Smooth muscle cell (in vitro differentiated cells): Measurements from ENCODE around the gene SLC15A2. TPM values are rescaled to one million over a fixed set of nuclear protein-coding genes. Genes with fewer than 3 reads are reported as not detected.
A peak's percentile ranks its signal among the peaks of the same experiment; 100 is the strongest.
"Not testable (repeated sequence)": the region's sequence is repeated elsewhere in the genome, so short reads cannot be mapped to it uniquely, and the experiment has no call there.

Source experiments
- DNase-seq: peaks from one replicate; lab custom pipeline; 2025; ENCODE audit not compliant: unreplicated experiment; lab: John Stamatoyannopoulos, UW
- H2AFZ ChIP-seq: fragments of 200-600 bp; sonication (generic); 2 replicates; pipeline ENCODE4 v1.6.0; 2016; ENCODE audit warnings: antibody characterized with exemption, low read depth, mild to moderate bottlenecking
- H3F3A ChIP-seq: fragments of 200-600 bp; sonication (generic); 2 replicates; pipeline ENCODE4 v1.6.0; 2017; ENCODE audit warnings: antibody characterized with exemption, low read depth
- H3K27ac ChIP-seq: fragments of 200-600 bp; sonication (generic); 2 replicates; pipeline ENCODE4 v1.5.1; 2016; ENCODE audit warnings: low read depth, mild to moderate bottlenecking
- H3K27me3 ChIP-seq: fragments of 200-600 bp; sonication (generic); 2 replicates; pipeline ENCODE4 v1.6.1; 2016; ENCODE audit warnings: low read depth, mild to moderate bottlenecking
- H3K36me3 ChIP-seq: fragments of 200-600 bp; sonication (generic); 2 replicates; pipeline ENCODE4 v1.5.1; 2016; ENCODE audit warnings: low read depth
- H3K4me1 ChIP-seq: fragments of 200-600 bp; sonication (generic); 2 replicates; pipeline ENCODE4 v1.5.1; 2016; ENCODE audit warnings: low read depth
- H3K4me2 ChIP-seq: fragments of 200-600 bp; sonication (generic); 2 replicates; pipeline ENCODE4 v1.6.0; 2016; ENCODE audit warnings: mild to moderate bottlenecking
- H3K4me3 ChIP-seq: fragments of 200-600 bp; sonication (generic); 2 replicates; pipeline ENCODE4 v1.5.1; 2016; ENCODE audit warnings: mild to moderate bottlenecking
- H3K79me2 ChIP-seq: fragments of 200-600 bp; sonication (generic); 2 replicates; pipeline ENCODE4 v1.6.0; 2016; ENCODE audit warnings: low read depth, mild to moderate bottlenecking
- H3K9ac ChIP-seq: fragments of 200-600 bp; sonication (generic); 2 replicates; pipeline ENCODE4 v1.6.0; 2016; ENCODE audit warnings: low read depth
- H3K9me3 ChIP-seq: fragments of 200-600 bp; sonication (generic); replicated peaks from 2 replicates; pipeline ENCODE4 v1.5.1; 2016; ENCODE audit warnings: low read depth
- H4K20me1 ChIP-seq: fragments of 200-600 bp; sonication (generic); 2 replicates; pipeline ENCODE4 v1.6.0; 2016; ENCODE audit warnings: low read depth
- CTCF ChIP-seq: fragments of 200-600 bp; sonication (generic); IDR thresholded peaks from 2 replicates; pipeline ENCODE4 v1.5.1; 2017; ENCODE audit warnings: borderline replicate concordance, mild to moderate bottlenecking, antibody characterized with exemption; ENCODE audit not compliant: insufficient read depth, poor library complexity, severe bottlenecking
- WGBS: methylation state at CpG from one replicate; pipeline ENCODE4 v1.1.7; 2016; ENCODE audit warnings: low lambda C conversion rate; 5-methylcytosine and 5-hydroxymethylcytosine counted together
- polyA plus RNA-seq: library from polyadenylated mRNA; unstranded; fragments of >200 nt; fragmentation: Nextera tagmentation; extraction: Ambion mirVana; gene quantifications from 2 replicates; pipeline ENCODE4 v1.2.1, GENCODE V29; 2016
- total RNA-seq: library from RNA; depleted of rRNA; stranded (reverse); fragments of >200 nt; gene quantifications from 2 replicates; pipeline ENCODE4 v1.2.3, GENCODE V29; 2014

SLC15A2 gene
- total and polyA plus RNA-seq, 2 experiments from 2014 or later, result 0.07 to 0.36 TPM

DNA sequence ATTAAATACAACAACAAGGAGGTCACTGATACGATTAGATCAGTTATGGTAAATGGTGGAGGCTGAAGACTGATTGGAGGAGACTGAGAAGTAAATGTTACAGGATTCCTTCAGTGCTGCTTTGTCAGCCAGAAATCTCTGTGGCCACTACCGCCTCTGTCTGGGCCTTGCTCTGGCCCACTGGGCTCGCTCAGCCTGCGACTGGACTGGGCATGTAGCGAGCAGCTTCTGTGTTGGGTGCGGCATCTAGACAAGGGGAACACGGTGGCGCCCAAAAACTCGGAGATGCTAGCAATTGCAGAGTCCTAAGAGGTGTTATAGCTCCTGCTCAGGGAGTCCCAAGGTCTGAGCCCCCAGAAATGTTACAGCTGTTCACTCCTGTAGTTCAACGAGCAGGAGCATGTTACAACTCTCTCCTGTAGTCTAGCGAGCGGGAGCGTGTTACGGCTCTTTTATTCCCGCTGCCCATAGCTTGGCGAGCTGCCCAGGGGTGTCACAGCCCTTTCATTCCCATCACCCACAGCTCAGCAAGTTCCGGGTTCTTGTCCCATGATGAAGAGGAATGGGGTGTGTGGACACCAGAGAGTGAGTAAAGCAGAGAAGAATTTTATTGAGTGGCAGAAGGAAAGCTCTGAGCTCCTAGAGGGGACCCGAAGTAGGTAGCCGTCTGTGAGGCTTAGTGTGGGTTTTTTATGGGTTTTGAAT lies 24.7 kb downstream of the SLC15A2 start:
- peak overlapping the region; percentile 29 for H3K4me2 ChIP-seq
- H3K36me3 ChIP-seq, result no peaks in the 10 kb centered on the region
- H3K9ac ChIP-seq, result no peak overlapping the region
- no peaks in the 10 kb centered on the region for H3K4me1 ChIP-seq
- peak overlapping the region; percentile 11 for H2AFZ ChIP-seq
- no peaks in the 10 kb centered on the region for H4K20me1 ChIP-seq
- H3K9me3 ChIP-seq, result no peaks in the 10 kb centered on the region
- no peaks in the 10 kb centered on the region for H3K27me3 ChIP-seq
- H3K79me2 ChIP-seq, result no peaks in the 10 kb centered on the region
- no peak overlapping the region for H3K4me3 ChIP-seq
- no peaks in the 10 kb centered on the region for H3F3A ChIP-seq
- 63% methylated on average over 19 of the region's 19 CpGs for WGBS
- DNase-seq, result no peak
- no peak for TF ChIP-seq CTCF
- no peak overlapping the region for H3K27ac ChIP-seq

DNA sequence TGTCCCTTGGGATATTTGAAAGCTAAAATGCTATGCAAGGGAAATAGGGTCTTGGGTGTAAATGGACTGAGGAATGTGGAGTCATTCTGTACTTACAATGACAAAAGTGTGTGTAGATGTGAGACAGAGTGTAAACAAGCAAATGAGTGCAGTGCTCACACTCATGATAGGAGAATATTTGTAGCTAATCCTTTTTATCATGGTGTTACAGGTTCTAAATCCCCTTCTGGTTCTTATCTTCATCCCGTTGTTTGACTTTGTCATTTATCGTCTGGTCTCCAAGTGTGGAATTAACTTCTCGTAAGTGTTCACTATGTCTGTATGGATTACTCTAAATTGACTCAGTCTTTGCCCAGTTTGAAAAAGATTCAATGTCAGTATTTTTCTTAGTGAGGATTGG lies 30.5 kb downstream of the SLC15A2 start:
- Histone ChIP-seq H4K20me1 (no peaks in the 10 kb centered on the region), H3K27me3 (no peaks in the 10 kb centered on the region), H3F3A (no peaks in the 10 kb centered on the region), H3K4me1 (no peaks in the 10 kb centered on the region), H3K4me2 (peak overlapping the region; percentile 3), H3K4me3 (no peak overlapping the region), H3K79me2 (no peaks in the 10 kb centered on the region), H3K9ac (no peak overlapping the region), H3K27ac (no peak overlapping the region), H2AFZ (no peak overlapping the region), H3K9me3 (no peaks in the 10 kb centered on the region), H3K36me3 (no peaks in the 10 kb centered on the region)
- no peak for TF ChIP-seq CTCF
- 17% methylated on average over 3 of the region's 3 CpGs for WGBS
- no peak for DNase-seq

- no peaks in the 10 kb centered on the region for H3F3A ChIP-seq
- no peak overlapping the region for H3K9ac ChIP-seq
- H3K9me3 ChIP-seq, result no peaks in the 10 kb centered on the region
- H2AFZ ChIP-seq, result no peak overlapping the region
- H3K27ac ChIP-seq, result no peak overlapping the region
- no peaks in the 10 kb centered on the region for H4K20me1 ChIP-seq
- no peaks in the 10 kb centered on the region for H3K79me2 ChIP-seq
- 0% methylated on average over 1 of the region's 1 CpG for WGBS
- H3K4me2 ChIP-seq, result no peak overlapping the region
- no peak for DNase-seq
- H3K4me1 ChIP-seq, result no peaks in the 10 kb centered on the region
- H3K4me3 ChIP-seq, result no peak overlapping the region
- H3K36me3 ChIP-seq, result no peaks in the 10 kb centered on the region
- no peaks in the 10 kb centered on the region for H3K27me3 ChIP-seq
- no peak for TF ChIP-seq CTCF
These were observed 32.2 kb downstream of the SLC15A2 start for GRCh38 chr3:121926380-121926779.

- H3K9ac ChIP-seq, H2AFZ ChIP-seq, H3K4me1 ChIP-seq, H3K27me3 ChIP-seq, H3K27ac ChIP-seq, H3K4me3 ChIP-seq, H4K20me1 ChIP-seq, H3K9me3 ChIP-seq, H3F3A ChIP-seq, DNase-seq, H3K36me3 ChIP-seq, H3K79me2 ChIP-seq, H3K4me2 ChIP-seq: not testable (repeated sequence)
- WGBS, result 78% methylated on average over 29 of the region's 29 CpGs
These were observed 44.1 kb downstream of the SLC15A2 start for GRCh38 chr3:121938141-121938855.
